Epithelial cell of esophagus (primary cell): ENCODE results near the gene UQCC2.

ENCODE experiments used
- DNase-seq: peaks from one replicate; pipeline ENCODE4 v3.0.0; 2010; ENCODE audit warnings: low read depth
- H3K4me3 ChIP-seq: 2 replicates; pipeline ENCODE4 v1.5.1; 2011; ENCODE audit warnings: mild to moderate bottlenecking, low read length, control low read depth
- CTCF ChIP-seq: IDR thresholded peaks from 2 replicates; pipeline ENCODE4 v1.5.1; 2011; ENCODE audit warnings: low read depth, mild to moderate bottlenecking, low read length, control low read depth, inconsistent platforms; ENCODE audit not compliant: insufficient read depth; ENCODE audit errors: missing control alignments

The UQCC2 gene

GRCh38 chr6:33755070-33755869, 43.8 kb upstream of the UQCC2 start:
- DNase-seq: no peak
- H3K4me3 ChIP-seq: no peak overlapping the region
- TF ChIP-seq CTCF: no peak

DNA sequence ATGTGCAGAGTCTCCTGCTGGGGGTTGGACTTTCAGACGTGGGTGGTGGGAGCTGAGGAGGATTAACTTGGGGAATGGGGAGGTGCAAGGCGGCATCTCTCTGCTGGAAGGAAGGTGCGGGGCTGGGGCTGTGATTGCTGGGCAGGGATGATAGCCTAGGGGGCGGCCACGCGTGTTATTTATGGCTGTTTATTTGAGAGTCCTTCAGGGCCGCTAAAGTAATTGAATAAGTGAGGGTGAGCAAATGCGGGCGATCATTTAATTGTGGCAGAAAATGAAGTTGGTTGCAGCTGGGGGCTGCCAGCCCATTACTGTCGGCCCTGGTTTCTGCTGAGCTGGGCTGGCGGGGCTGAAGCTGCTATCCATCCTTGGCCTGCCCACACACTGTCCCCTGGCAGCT, 42.7 kb upstream of the UQCC2 start:
- DNase-seq: no peak
- TF ChIP-seq CTCF: no peak
- no peak overlapping the region for H3K4me3 ChIP-seq

GRCh38 chr6:33752646-33753015, 41.1 kb upstream of the UQCC2 start:
- DNase-seq: no peak
- H3K4me3 ChIP-seq: no peak overlapping the region
- no peak for TF ChIP-seq CTCF

GRCh38 chr6:33751771-33752645, 40.5 kb upstream of the UQCC2 start:
- peak; percentile 15 for TF ChIP-seq CTCF
- DNase-seq: peak; percentile 60

DNA sequence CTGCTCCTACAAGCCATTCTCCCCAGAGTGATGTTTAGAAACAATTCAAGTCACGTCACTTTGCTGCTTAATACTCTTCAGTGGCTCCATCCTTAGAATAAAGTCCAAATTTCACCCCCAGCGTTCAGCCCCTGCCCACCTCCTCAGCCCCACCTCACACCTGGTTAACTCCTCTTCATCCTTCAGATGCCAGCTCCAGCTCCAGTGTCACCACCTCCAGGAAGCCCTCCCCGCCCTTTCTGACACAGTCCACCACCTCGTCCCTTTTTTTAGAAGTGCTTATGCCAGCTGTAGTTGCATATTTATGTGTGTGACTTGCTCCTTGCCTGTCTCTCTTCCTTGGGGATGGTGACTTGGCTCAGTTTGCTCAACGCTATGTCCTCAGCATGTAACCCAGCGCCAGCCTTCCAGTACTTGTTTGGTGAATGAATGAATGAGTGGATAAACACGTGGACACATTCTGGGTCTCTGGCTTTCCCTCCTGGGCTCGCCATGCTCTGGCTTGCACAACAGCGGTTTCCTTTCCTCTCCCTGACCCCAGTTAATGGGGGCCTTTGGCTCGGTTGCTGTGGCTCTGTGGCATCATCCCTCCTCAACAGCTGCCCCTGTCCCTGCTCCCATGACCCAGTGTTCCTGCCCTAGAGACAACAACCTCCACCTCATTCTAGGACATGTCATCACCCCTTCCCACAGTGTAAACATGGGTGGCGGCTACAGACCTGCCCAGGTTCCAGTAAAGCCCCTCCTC, 38.9 kb upstream of the UQCC2 start:
- TF ChIP-seq CTCF: no peak
- H3K4me3 ChIP-seq: no peak overlapping the region
- DNase-seq: no peak

More at GRCh38 chr6:33751771-33752645, 40.5 kb upstream of the UQCC2 start:
- no peak overlapping the region for H3K4me3 ChIP-seq

DNA sequence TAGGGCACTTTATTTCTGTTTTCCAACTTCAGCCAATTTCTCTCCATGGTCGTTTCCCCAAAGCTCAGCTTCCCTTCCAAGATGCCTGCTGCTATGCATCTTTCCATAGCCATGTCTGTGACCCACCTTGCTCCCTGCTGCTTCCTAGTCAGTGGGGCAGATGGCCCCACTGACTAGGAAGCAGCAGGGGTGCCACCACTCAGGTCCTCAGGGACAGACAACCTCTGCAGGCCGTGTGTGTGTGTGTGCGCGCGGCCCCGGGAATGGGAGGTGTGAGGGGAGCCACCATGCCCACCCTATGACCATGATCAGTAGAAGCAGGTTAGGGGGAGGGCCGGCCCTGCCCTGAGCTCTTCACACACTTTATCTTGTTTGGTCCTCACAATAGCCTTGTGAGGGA, 37.9 kb upstream of the UQCC2 start:
- DNase-seq: no peak
- no peak for TF ChIP-seq CTCF

More for the DNA sequence above, 37.9 kb upstream of the UQCC2 start:
- no peak overlapping the region for H3K4me3 ChIP-seq
